Measurements from ENCODE around the gene HTATIP2.
"Not testable (repeated sequence)": the region's sequence is repeated elsewhere in the genome, so short reads cannot be mapped to it uniquely, and the experiment has no call there.

HTATIP2 gene

DNA sequence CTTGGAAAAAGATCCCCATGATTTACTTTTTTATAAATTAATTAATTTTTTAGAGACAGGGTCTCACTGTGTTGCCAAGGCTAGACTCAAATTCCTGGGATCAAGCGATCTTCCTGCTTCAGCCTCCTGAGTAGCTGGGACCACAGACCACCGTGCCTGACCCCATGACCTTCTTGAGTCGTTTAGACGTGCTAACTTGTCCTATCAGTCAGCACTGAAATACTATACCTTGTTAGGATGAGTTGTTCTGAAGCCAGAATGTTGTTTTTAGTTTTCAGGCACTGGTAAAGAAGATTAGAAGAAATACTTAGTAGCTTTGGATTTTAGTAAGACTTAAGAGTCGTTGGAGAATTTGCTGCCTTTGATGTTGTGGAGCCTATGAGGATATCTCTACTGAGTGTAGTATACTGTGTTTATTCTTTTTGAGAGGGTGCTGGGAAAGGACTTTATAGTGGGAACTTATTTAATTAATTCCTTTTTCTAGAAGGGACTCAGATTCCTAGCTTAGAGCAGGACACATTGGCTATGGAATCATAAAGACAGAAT lies 8.6 kb downstream of the HTATIP2 start:
- no peak for DNase-seq

DNA sequence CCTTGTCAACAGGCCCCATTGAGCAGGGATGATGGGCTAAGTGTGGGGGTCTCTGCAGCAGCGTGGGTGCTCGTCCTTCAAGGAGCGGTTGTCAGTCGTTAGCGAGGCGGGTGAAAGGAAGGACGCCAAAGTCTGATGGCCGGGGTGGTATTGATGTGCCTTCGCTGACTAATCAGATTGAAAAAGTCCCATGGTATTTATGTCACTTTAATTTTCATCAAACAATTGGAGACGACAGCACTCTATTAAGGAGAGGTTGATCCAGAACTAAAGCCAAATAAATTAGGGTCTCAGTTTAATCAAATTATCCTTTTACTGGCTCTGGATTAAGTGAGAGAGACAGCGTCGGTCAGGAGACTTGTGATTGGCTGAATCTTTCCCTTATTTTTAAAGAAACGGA lies 9.6 kb downstream of the HTATIP2 start:
- DNase-seq: no peak

DNA sequence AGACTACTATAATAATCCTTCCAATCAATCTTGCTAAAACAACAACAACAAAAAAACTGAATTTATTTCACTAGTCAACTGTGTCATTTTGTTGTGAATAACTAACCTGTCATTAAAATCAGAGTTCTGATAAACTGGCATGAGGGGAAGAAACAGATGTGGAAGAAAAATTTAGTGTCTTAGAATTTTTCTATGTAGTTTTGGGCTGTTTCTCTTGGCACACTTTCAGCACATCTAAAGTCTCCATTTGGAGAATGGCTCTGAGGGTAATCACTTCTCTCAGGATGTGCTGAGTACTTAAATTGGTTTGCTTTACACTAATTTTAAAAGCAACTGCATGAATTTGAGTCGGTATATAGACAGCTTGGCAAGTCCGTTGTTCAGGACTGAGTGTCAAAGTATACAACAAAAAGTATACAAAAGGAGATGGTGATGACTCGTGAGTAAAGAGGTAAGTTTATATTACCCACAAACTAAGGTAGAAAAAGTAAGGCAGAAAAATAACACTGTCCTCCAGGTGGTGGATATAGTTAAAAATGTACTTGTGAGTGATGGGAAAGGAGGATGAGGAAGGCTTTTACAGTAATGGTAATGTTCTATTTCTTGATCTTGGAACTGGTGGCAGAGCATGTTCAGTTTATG lies 10.2 kb downstream of the HTATIP2 start:
- DNase-seq: no peak

DNA sequence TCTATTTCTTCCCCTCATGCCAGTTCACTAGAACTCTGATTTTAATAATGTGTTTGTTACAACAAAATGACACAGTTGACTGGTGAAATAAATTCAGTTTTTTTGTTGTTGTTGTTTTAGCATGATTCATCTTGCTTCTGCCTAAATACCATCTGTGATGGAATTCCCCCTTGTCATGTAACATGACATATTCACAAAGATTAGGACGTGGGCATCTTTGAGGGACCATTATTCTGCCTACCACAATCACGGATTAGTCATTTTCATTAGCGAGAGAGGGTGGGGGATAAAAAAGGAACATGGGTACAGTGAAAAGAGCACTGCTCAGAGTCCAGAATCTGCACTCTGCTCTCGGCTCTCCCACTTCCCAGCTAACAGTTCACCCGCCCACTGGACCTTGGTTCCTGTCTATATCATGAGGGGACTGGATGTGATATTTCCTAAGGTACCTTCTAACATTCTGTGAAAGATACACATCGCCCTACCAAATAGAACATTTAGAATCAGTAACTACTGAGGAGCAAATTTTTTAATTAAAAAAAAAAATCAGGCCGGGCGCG lies 11.3 kb downstream of the HTATIP2 start:
- no peak for DNase-seq

DNA sequence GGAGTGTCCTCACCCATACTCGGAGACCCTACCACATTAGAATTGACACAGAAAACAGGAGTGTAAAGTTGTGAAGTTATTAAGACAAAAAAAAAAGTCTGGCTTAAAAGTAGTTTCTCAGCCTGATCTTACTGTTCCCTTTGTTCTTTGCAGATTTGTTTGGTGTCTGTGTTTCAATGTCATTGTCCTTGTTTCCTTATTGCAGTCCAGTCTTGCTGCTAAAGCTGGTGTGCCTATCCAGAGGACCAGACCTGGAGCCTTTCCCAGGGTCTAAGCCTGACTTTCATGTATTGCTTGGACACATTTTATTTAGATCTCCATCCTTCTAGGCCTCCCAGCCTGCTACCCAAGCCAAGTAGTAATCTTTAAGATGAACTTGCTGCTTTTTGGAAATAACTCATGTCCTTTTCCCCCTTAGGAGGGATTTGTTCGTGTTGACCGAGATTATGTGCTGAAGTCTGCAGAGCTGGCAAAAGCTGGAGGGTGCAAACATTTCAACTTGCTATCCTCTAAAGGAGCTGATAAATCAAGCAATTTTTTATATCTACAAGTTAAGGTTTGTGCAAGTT lies 12.7 kb downstream of the HTATIP2 start:
- DNase-seq: no peak

DNA sequence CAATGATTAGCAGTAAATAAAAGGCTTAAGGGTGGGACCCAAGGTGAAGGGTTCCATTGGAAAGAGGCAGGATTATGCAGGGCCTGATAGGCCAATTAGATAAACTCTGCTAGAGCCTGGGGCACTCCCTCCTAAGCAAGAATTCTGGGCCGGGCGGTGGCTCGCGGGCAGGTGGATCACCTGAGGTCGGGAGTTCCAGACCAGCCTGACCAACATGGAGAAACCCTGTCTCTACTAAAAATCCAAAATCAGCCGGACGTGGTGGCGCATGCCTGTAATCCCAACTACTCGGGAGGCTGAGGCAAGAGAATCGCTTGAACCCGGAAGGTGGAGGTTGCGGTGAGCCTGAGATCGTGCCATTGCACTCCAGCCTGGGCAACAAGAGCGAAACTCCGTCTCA lies 22.5 kb downstream of the HTATIP2 start:
- DNase-seq: not testable (repeated sequence)

DNA sequence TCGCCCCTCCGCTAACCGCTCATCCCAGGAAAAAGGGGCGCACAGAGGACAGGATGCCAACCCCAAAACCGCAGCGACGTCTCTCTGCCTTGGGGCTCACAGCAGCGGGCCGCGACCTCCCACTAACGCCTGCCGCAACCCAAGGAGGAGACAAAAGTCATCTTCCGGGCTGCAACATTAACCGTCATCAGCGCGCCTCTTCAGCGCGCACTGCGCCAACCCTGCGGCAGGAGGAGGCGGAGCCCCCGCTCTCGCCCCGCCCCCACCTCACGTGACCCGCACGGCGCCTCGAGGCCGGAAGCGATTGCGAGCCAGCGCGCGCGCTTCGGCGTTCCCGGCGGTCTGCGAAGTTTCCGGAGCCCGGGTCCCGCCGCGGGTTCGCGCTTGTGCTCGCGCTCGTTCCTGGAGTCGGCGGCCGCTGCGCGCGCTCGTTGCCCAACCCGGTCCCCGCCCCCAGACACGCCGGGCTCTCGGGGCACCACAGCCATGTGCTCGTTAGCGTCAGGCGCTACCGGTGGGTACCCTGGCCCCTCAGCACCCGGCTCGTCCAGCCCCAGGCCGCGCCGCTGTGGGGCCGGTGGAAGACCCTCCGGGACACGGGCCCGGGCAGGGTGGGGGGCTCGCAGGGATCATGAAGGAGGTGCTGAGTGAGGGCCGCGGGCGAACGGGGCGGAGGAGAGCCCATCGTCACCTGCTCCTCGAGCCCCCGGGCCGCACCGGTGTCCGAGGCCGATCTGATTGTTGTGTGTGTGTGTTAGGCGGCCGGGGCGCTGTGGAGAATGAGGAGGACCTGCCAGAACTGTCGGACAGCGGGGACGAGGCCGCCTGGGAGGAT lies 24.0 kb downstream of the HTATIP2 start, which contains the start of gene PRMT3:
Gene PRMT3 (plus strand): TSS at position 456 of the 835 bp plus-strand sequence. CDS start 31 bp downstream, at position 487.
- peak; percentile 95 to 99 (median 96) for DNase-seq

DNA sequence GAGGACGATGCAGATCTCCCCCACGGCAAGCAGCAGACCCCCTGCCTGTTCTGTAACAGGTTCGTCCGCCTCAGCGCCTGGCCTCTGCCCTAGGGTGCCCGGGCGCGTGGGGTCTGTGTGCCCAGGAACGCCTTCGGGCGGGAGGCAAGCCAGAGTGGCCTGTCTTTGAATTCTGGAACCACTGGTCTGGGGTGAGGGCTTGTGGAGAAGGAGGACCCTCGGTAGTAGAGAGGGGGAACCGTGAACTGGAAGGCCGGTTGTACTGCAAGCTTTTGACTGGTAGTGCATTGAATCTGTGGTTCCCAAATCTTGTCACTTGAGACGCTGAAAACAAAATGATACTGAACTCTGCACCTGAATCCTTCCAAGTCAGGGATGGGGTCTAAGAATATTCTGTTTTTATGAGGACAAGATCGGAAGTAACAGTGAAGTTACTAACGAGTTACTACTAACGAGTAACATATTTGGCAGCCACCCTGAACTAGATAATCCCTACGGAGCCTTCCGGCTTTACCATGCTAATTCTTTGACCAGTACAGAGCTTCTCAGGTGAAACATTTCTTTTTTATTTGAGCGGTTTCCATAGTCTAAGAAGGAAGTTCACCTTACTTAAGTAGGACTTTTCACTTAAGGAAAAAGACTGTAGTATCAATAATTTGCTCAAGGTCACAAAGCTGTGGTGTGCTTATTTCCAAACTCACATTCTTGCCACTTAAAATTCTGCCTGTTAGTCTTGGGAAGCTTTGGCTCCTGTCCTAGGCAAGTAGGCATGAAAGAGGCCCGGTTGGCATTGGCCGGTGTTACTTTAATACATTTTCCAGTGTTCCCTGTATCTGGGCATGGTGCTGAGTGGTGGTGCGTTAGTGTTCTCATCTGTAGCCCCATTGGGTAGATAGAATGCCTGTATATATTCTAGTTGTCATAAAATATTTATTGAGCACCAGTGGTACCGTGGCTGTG lies 24.9 kb downstream of the HTATIP2 start:
- no peak for DNase-seq

DNA sequence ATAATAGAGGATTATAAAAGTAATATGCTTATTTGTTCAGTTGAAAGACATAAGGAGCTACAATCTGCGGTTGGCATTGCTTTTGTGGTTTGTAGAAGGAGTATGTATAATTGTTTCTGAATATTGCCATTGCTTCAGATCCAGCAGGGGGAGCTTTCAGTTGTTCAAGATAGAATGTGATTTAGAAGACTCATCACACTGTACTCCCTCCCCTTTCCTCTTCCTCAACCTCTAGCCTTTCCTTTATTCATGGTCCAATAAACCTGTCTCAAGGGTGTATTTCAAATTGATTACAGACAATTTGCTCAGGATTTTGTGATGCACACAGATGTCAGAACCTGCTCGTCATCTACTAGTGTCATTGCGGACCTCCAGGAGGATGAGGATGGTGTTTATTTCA lies 33.8 kb downstream of the HTATIP2 start:
- DNase-seq: peak in 2 of 5 donors; percentile 10 to 55

DNA sequence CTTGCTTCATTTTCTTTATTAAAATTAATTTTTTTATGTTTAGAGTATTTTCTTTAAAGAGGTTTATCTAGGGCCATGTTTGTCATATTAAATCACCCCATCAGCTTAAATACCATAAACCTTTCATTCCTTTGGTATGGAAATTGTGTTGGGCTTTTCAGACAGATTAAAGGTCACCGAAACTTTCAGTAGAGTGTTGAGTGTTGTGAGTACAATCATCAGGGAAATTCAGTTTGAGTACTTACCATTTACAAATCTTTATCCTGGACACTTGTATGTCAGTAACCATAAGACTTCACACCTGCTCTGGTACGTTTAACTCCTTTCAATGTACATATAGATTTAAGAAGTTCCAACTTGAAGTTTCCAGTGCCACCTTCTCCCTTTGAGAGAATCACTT lies 36.0 kb downstream of the HTATIP2 start:
- no peak for DNase-seq

DNA sequence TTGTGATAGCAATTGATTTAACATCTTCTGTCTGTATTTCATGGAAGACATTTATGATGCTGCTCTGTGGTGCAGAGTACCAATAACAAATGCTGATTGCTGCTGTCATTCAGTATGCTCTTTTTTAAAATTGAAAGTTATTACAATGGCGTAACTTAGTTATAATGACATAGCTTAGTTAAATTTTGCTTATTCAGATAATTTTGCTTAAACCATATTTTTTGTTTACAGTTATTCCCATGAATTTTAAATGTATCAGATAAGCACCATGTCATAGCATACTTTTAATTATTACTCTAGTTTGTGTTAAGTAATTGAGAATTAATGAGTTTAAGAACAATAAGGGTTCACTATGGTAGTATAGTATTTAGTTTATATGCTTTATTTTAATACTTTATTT lies 39.5 kb downstream of the HTATIP2 start:
- no peak for DNase-seq

DNA sequence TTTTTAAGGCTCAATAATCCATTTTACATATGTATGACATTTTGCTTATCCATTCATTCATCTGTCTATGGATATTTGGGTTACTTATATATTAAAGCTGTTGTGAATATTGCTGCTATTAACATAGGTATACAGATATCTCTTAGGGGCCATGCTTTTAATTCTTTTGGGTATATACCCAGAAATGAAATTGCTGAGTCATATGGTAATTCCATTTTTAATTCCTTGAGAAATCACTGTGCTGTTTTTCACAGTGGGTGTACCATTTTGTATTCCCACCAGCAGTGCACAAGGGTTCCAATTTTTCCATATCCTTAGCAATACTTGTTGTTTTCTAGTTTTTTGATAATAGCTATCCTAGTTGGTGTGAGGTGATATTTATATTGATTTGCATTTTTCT lies 43.0 kb downstream of the HTATIP2 start:
- DNase-seq: no peak

DNA sequence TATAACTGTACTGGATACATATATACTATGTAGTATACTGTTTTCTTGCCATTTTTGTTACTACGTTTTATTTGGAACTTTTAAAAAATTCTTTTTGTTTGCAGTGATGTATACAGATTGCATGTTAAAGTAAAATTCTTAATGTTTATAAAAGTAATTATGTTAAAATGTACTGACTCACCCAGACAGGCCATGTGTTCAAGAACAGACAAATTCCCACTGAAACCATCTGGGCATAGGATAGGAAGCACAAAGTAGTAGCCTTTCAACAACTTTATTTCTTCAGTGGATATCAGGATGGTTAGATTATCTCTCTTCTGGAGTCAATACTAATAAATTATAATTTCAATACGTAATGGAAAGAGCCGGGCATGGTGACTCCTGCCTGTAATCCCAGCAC lies 43.8 kb downstream of the HTATIP2 start:
- no peak for DNase-seq

DNA sequence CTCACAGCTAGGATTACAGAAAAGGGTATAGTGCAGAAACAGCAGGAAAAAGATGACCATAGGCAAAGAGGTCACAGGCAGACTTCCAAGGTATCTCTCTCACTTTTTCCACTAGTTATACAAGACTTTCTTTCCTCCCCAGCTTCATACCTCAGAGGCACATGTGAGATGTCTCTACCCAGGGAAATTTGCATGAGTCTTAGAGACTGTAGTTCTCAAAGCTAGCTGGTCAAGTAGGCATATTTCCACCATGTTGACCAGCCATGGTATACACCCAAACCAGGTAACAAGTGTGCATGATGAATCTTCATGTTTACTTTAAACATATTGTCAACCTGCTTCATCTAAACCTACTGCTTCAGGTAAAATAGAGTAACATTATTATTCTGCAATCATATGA lies 51.9 kb downstream of the HTATIP2 start:
- no peak for DNase-seq

DNA sequence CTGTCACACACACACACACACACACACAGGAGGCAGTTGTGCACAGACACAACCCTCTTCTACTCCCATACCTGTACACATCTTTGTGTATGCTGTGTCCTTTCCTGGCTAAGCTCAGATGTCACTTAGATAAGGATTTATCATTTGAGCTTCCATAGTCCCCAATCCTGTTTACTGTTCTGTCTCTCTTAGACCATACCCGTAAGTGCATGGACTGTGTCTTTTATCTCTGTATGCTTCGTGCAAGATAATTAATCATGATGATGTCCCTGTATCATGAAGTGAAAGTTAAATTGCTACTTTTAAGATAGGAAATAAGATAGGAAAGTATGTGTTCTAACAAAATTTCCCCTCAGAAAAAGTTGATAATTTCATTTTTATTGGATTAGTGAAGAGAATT lies 54.3 kb downstream of the HTATIP2 start:
- no peak for DNase-seq

DNA sequence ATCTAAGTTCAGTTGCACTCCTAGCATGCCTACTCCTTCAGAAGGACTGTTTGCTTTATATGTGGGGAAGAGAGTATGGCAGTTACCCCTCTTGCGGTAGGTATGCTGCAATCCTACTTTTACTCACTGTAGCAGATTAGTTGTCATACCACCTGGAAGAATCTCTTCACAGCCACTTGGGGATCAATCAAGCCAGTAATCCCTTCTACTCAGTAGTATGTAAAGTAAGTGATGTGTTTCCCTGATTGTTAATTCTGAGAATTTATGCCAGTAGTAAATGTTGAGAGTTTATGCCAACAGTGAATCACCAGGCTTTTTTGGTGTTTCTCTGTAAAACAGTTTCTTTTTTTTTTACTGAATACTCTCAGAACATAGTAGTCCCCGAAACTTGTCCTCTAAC lies 58.4 kb downstream of the HTATIP2 start:
- peak in 1 of 5 donors; percentile 36 for DNase-seq

DNA sequence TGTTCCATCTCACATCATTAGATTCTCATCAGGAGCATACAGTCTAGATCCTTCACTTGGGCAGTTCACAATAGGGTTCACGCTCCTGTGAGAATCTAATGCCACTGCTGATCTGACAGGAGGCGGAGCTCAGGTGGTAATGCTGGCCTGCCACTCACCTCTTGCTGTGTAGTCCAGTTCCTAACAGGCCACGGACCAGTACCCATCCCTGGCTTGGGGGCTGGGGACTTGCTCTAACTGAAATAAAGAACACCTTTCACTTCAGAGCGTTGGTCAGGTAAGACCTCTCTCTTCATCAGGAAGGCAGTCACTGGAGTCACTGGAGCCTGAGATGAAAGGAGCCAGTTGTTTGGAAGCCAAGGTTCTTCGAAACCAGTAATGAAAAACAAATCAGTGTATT lies 65.7 kb downstream of the HTATIP2 start:
- DNase-seq: no peak

Data from T-helper 1 cell (primary cell).